Central memory CD8-positive, alpha-beta T cell (primary cell): ENCODE data around the gene RAD51AP2.

ENCODE experiments used
- ATAC-seq: fragments of 150-1000 bp; cut with Tn5 transposase; replicated peaks from 2 replicates; pipeline ENCODE4 v1.10.0; 2022; ENCODE audit warnings: mild to moderate bottlenecking, moderate FRiP score, moderate number of reproducible peaks; ENCODE audit not compliant: poor library complexity, severe bottlenecking; ENCODE audit errors: extremely low read depth
- DNase-seq, 2 donors: peaks; one replicate each; pipeline ENCODE4 v3.0.0; 2021; ENCODE audit warnings: low spot score in 2 of 2
- H3K27ac Mint-ChIP-seq: one replicate; pipeline ENCODE4 v1.8.0; 2022; ENCODE audit warnings: low read depth, mild to moderate bottlenecking, moderate library complexity, mixed read lengths
- H3K27me3 Mint-ChIP-seq: one replicate; pipeline ENCODE4 v1.8.0; 2022; ENCODE audit warnings: mixed read lengths
- H3K36me3 Mint-ChIP-seq: one replicate; pipeline ENCODE4 v1.8.0; 2022; ENCODE audit warnings: mild to moderate bottlenecking, moderate library complexity, mixed read lengths; ENCODE audit not compliant: insufficient read depth
- H3K4me1 Mint-ChIP-seq: one replicate; pipeline ENCODE4 v1.8.0; 2022; ENCODE audit warnings: mixed read lengths
- H3K4me3 Mint-ChIP-seq: one replicate; pipeline ENCODE4 v1.8.0; 2022; ENCODE audit warnings: mild to moderate bottlenecking, moderate library complexity, mixed read lengths
- H3K9me3 Mint-ChIP-seq: one replicate; pipeline ENCODE4 v1.8.0; 2022; ENCODE audit warnings: mixed read lengths

RAD51AP2 gene

DNA sequence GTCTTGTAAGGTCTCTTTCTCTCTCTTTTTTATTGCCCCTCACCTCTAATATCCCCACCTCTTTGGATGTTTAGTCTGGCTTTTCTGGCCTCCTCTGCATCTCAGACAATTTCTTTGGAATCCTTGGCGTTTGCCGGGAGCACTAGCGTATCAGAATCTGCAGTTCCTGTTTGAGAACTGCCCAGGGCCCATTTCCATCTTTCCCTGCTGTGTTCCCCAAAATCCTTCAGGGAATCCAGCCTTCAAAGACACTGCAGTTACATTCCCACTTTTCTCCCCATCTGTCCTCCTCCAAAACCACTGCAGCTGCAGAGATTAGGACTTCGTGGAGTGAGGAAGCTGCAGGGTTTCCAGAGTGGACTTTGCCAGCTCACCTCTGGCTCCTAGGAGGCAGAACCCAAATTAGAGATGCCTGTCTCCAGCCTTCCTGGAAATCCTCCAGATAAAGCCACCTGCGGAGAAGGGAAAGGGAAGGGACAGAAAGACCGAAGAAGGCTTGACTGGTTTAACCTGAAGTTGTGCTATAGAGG lies 25.0 kb upstream of the RAD51AP2 start:
- Mint-ChIP-seq H3K36me3 (no peaks in the 10 kb centered on the region), H3K4me1 (no peaks in the 10 kb centered on the region), H3K27ac (no peak overlapping the region), H3K27me3 (peaks cover 57% of the 10 kb centered on the region), H3K9me3 (peaks cover 9% of the 10 kb centered on the region), H3K4me3 (no peak overlapping the region)
- ATAC-seq (no peak), DNase-seq (no peak)

DNA sequence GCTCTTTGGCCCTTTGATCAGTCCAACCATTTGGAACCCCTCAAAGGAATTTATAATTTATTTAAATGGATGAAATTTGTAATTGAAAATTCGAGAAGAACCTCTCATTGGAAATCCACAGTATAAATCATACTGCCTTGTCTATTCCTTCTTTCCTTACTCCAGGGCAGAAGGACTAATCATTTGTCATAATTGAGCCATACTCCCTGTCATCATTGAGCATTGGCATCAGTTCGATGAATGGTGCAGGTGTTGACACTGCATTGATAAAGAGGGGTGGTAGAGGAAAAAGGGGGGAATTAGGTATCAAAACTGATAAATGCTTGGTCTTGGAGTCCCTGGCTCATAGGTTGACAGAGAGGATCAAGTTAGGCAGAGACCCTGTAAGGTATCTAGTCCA lies 24.2 kb upstream of the RAD51AP2 start:
- no peak overlapping the region for H3K27ac Mint-ChIP-seq
- ATAC-seq (no peak), DNase-seq (no peak)
- H3K9me3 Mint-ChIP-seq: peaks cover 9% of the 10 kb centered on the region
- no peak overlapping the region for H3K4me3 Mint-ChIP-seq
- H3K4me1 Mint-ChIP-seq: no peaks in the 10 kb centered on the region
- H3K27me3 Mint-ChIP-seq: peaks cover 57% of the 10 kb centered on the region
- no peaks in the 10 kb centered on the region for H3K36me3 Mint-ChIP-seq

DNA sequence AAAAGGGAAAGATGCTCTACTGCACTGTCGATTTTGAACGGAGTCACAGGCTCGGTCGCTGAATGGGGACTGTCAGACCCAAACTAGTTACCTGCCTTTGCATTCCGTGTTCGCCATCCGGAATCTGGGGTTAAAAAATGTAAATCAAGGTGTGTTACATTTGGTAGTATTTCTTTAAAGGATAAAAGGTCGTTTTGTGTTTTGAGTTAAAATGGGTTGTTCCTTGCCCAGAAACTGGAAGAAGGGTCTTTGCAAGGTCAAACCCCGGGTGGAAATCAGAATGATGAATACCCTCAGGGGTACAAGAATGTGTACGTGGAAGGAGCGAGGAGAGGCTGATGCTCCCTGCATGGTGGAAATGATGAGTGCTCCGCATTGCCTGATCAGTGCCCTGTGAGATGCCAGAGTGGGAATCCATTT lies 23.3 kb upstream of the RAD51AP2 start:
- Mint-ChIP-seq H3K9me3 (peaks cover 9% of the 10 kb centered on the region), H3K27me3 (peaks cover 60% of the 10 kb centered on the region), H3K27ac (no peak overlapping the region), H3K4me1 (no peaks in the 10 kb centered on the region), H3K36me3 (no peaks in the 10 kb centered on the region), H3K4me3 (no peak overlapping the region)
- DNase-seq (no peak), ATAC-seq (no peak)

DNA sequence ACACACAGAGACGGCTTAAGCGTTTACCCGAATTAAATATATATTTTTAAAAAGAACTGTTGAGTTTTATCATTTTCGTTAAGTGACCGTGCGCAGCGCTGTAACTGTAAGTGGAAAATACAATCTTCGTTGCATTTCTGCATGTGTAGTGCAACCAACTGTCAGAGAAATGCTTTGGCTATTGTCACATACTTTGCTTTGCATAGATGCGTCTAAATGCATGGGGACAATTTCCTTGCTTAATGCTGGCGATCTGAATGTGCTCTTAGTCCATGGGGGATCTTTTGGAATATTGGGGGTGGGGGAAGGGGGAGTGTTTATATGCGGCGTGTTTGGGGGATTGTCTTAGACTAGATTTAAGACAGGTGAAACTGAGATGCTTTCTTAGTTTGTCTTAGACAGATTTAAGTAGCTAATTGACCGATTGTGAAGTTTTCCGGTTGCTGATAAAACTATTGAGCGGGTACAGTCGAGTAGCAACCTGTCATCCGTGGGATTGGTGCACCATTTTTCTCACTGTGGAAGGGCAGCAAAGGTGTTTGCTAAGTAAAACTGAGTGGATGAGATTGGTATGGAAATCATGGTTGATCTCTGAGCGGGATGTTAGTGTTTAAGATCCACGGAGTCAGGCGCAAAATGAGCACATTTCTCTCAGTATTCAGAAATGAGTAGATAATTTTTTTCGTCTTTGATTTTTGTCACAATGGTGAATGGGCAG lies 22.7 kb upstream of the RAD51AP2 start:
- Mint-ChIP-seq H3K9me3 (peaks cover 9% of the 10 kb centered on the region), H3K27ac (no peak overlapping the region), H3K4me3 (no peak overlapping the region), H3K4me1 (no peaks in the 10 kb centered on the region), H3K36me3 (no peaks in the 10 kb centered on the region), H3K27me3 (peaks cover 60% of the 10 kb centered on the region)
- no peak for DNase-seq
- ATAC-seq: no peak

DNA sequence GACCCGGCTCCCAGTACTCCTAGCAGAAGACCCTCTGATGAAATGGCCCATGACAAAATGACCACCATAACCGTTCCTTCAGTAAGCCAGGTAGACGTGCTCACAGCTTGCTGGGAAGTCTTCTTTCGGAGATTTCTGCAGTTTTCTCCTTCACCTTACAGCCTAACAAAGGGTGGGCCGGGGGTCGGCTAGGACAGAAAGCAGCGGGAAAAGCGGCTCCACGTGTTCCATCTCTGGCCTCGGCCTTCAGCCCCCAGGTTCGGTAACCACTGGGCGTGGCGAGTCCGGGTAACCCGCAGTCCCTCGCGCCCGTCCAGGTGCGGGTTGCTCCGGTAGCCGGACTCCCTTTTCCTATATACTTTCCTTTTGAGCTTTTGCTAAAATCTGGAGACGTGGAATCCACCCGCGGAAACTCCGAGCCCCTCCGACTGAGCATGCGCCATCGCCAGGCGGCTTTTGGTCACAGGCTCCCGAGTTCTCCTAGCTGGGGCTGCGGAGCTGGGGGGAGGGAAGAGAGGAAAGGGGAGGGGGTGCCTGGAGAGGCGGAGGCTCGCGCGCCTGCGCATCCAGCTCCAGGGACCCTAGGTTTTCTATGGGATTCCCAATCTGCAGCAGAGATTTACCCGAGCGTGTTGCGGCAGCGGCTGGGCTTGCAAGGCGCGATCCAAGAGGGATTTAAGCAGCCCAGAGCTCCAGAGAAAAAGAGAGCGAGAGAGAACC lies 22.0 kb upstream of the RAD51AP2 start, which contains the start of gene VSNL1:
Gene VSNL1, plus strand, starts transcription at position 604 of the 720 bp plus-strand sequence. CDS start 51,379 bp downstream, outside the sequence.
- no peak for ATAC-seq
- no peak for DNase-seq
- Mint-ChIP-seq H3K27ac (no peak within 1 kb of the TSS), H3K9me3 (peaks cover 13% of the 10 kb centered on the region), H3K4me3 (no peak within 1 kb of the TSS), H3K36me3 (no peaks in the 10 kb centered on the region), H3K27me3 (peaks cover 65% of the 10 kb centered on the region), H3K4me1 (no peaks in the 10 kb centered on the region)

DNA sequence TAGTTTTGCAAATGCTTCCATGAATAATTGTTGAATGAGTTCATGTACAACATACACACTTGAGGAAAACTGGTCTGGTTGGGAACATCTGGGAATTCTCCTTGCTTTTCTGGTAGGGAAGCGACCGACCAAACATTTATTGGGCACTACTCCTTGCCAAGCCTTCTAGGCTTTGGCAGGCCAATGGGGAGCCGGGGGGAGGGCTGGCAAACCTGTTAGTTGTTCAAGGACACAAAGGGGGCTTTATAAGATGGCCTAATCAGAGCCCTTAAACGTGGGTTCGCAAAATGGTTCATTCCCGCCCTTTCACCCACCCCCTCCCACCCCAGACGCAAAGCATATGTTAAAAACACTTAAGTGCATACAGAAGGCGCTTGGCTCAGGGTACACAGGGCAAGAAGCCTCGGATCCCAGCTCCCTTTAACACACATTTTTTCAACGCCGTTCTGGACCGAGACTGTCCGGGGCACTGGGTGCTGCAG lies 21.4 kb upstream of the RAD51AP2 start:
- Mint-ChIP-seq H3K27me3 (peaks cover 71% of the 10 kb centered on the region), H3K27ac (no peak overlapping the region), H3K9me3 (peaks cover 17% of the 10 kb centered on the region), H3K4me1 (no peaks in the 10 kb centered on the region), H3K36me3 (no peaks in the 10 kb centered on the region), H3K4me3 (no peak overlapping the region)
- ATAC-seq (no peak), DNase-seq (no peak)

DNA sequence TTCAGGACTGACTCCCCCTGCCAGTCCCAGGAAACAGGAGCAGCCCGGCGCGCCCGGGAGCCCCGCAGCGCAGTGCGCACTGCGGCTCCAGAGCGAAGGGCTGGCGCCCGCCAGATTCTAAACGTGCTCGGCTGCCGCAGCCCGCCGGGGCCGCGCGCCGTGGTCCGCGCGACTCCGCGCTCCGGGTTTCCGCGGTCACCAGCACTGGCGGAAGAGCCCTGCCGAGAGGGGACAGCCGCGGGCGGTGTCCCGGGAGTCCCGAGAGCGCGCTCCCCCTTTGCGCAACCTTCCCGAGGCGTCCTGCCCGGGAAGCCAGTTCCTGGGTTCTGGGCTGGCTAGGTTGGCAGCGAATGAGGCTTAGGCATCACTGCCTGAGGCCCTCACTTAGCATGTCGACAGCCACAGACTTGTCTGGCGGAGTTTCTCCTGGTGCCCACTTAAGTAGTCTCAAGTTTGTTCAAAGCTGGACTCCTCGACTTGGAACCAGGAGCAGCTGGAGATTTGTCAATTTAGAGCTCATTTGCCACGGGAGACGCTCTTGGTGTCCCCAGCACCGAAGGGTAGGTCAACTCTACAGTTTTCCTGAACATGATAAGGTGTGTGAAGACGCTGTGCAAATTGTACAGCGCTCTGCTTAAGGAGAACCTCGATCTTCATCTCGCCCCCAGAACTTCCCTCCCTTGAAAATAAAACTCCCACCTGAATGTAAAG lies 20.8 kb upstream of the RAD51AP2 start:
- H3K4me1 Mint-ChIP-seq: no peaks in the 10 kb centered on the region
- ATAC-seq (no peak), DNase-seq (no peak)
- H3K4me3 Mint-ChIP-seq: no peak overlapping the region
- H3K27ac Mint-ChIP-seq: no peak overlapping the region
- peaks cover 74% of the 10 kb centered on the region for H3K27me3 Mint-ChIP-seq
- H3K36me3 Mint-ChIP-seq: no peaks in the 10 kb centered on the region
- peaks cover 17% of the 10 kb centered on the region for H3K9me3 Mint-ChIP-seq

DNA sequence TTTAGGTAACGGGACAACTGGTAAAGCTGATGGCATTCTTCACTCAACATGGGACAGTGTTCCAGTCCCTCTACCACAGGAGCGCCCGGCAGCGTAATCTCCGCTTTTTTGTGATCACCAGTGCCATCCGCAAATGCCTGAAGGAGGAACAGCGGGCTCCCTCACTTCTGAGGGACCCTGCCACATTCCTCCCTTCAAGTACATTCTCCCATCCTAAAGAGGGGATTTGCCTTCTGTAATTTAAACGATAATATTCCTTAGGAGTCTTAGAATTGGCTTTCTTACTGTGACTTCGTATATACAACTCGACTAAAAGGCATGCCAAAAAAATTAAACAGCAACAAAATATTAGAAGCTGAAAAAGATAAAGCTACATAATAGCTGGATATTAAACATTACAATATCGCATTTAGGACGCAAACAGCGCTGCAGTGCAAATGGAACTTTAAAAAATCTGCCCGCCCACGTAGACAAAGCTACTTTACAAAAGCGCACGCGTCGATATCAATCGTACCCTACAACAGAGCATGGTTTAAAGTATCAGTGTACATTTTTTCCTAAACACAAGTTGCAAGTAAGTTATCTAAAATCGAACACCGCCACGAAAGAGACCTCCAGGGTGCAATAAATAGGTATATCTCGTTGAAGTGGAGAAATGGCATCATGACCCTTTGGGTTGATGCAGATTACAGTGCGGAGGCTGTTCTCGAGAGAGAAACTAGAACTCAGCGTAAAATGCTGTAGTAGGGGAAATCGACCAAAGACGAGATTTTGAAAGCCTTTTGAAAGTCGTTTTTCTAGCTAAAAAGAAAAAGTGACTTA lies 20.0 kb upstream of the RAD51AP2 start:
- no peak for ATAC-seq
- Mint-ChIP-seq H3K36me3 (no peaks in the 10 kb centered on the region), H3K9me3 (peaks cover 19% of the 10 kb centered on the region), H3K4me1 (no peaks in the 10 kb centered on the region), H3K4me3 (no peak overlapping the region), H3K27ac (no peak overlapping the region), H3K27me3 (peaks cover 72% of the 10 kb centered on the region)
- no peak for DNase-seq

DNA sequence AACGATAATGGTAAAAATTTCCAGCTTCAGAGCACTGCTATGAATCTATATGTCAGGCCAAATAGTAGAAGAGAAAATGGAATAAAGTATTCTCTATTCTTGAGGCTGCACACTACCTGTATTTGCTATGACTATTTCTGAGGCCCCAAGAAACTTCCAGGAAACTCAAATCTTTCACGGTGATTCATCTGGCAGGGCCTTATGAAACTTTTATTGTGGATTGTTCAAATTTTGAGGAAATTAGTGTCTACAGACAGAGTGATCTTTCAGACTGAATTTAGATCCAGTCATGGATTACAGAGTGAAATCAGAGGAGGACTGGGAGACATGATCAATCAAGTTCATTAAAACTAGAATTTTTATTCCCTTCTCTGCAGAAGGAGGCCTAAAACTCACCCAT lies 18.2 kb upstream of the RAD51AP2 start:
- no peak for DNase-seq

DNA sequence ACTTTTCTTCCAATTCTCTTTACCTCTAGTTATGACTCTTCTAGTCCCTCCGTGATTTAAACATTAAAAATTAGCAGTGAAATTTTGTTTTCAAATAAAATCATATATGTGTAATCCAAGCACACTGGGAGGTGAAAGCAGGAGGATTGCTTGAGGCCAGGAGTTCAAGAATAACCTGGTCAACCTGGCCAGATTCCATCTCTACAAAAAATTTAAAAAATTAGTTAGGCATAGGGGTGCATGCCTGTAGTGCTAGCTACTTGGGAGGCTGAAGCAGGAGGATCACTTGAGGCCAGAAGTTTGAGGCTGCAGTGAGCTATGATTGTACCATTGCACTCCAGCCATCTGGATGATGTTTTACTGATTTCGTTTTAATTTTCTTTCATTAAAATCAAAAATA lies 15.3 kb upstream of the RAD51AP2 start:
- no peaks in the 10 kb centered on the region for H3K4me1 Mint-ChIP-seq
- DNase-seq (no peak), ATAC-seq (no peak)
- no peak overlapping the region for H3K27ac Mint-ChIP-seq
- no peak overlapping the region for H3K4me3 Mint-ChIP-seq
- H3K36me3 Mint-ChIP-seq: no peaks in the 10 kb centered on the region
- H3K27me3 Mint-ChIP-seq: peaks cover 28% of the 10 kb centered on the region
- peaks cover 13% of the 10 kb centered on the region for H3K9me3 Mint-ChIP-seq

More for the DNA sequence above, 18.2 kb upstream of the RAD51AP2 start:
- no peak for ATAC-seq
- Mint-ChIP-seq H3K4me3 (no peak overlapping the region), H3K4me1 (no peaks in the 10 kb centered on the region), H3K27ac (no peak overlapping the region), H3K9me3 (peaks cover 21% of the 10 kb centered on the region), H3K36me3 (no peaks in the 10 kb centered on the region), H3K27me3 (peaks cover 57% of the 10 kb centered on the region)

DNA sequence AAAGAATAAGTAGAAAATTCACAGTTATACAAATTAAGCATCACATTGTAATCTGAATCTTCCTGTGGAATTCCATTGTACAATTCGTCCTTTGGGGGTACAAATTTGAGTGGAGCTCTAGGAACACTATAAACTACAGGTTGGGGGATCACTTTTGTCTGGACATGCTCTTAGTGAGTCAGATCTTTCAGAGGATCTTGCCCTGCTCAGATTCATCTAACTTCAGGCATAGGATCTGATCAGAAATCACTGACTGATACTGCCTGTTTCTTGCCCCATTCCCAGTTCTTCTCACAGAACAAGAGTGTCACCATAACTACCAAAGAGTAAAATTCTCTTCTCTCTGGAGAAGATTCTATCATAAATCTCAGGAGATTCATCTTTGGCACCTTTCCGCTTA lies 11.5 kb upstream of the RAD51AP2 start:
- no peak for ATAC-seq
- H3K4me3 Mint-ChIP-seq: no peak overlapping the region
- H3K36me3 Mint-ChIP-seq: no peaks in the 10 kb centered on the region
- H3K4me1 Mint-ChIP-seq: no peaks in the 10 kb centered on the region
- H3K9me3 Mint-ChIP-seq: peaks cover 6% of the 10 kb centered on the region
- H3K27ac Mint-ChIP-seq: no peak overlapping the region
- peaks cover 6% of the 10 kb centered on the region for H3K27me3 Mint-ChIP-seq
- DNase-seq: no peak

DNA sequence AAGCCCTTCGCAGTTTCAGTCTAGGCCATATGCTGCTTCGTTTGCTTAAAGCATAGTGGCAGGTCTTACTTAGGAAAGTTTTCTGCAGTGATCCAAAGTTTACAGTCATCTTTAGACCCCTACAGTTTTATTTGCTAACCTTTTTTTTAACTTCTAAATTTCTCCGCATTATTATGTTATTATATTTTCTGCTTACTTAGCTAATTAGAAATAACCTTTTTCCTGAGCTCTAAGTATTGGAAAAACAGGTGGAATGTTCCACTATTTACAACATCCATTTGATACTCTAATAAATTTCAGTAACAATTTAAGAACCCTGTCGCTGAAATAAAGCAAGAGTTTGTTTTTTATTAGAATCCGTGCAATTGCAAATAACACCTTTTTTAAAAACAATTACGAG lies 4.1 kb upstream of the RAD51AP2 start:
- H3K36me3 Mint-ChIP-seq: no peaks in the 10 kb centered on the region
- H3K4me3 Mint-ChIP-seq: no peak overlapping the region
- ATAC-seq (no peak), DNase-seq (no peak)
- peaks cover 20% of the 10 kb centered on the region for H3K27me3 Mint-ChIP-seq
- peaks cover 5% of the 10 kb centered on the region for H3K9me3 Mint-ChIP-seq
- H3K27ac Mint-ChIP-seq: no peak overlapping the region
- no peaks in the 10 kb centered on the region for H3K4me1 Mint-ChIP-seq
